K562 (cell line): ENCODE results near the gene ROM1. TPM values are rescaled to one million over a fixed set of nuclear protein-coding genes. Genes with fewer than 3 reads are reported as not detected.

Experiments used
- ATAC-seq: fragments of 200-7000 bp; cut with Tn5 transposase; 3 replicates; pipeline ENCODE4 v1.9.1; 2020; ENCODE audit warnings: moderate library complexity
- BruUV-seq: library from RNA; stranded (reverse); fragments of 400-500 nt; replicated peaks from 2 replicates; lab custom pipeline; 2021; lab: Mats Ljungman, UMichigan
- CTCF ChIA-PET: fragments of 300-600 bp; formaldehyde crosslinking; extraction: SDS; loops from one replicate; lab custom pipeline; 2021; ENCODE audit warnings: low intra/inter-chr PET ratio; lab: Yijun Ruan, JAX
- POLR2A ChIA-PET: fragments of 300-600, 350-650 bp; sonication (Branson Sonifier 250); formaldehyde crosslinking; extraction: SDS; loops from one replicate; lab custom pipeline; 2021; ENCODE audit warnings: antibody characterized with exemption, inconsistent platforms; lab: Yijun Ruan, JAX
- DNase-seq, 4 experiments: peaks; one replicate each; pipeline versions ENCODE4 v3.0.0 to v3.0.0-alpha.2; 2011 to 2018; ENCODE audit warnings: low spot score in 3 of 4, mixed read lengths in 3 of 4; ENCODE audit errors: extremely low read depth in 1 of 4
- FAIRE-seq: peaks from 2 replicates; lab custom pipeline; 2011; peaks lifted over from hg19 to GRCh38; lab: Jason Lieb, UNC
- H2AFZ ChIP-seq: 2 replicates; pipeline ENCODE4 v1.6.0; 2011; ENCODE audit warnings: low read depth, low read length, control low read depth, inconsistent platforms
- H3K27ac ChIP-seq: fragments of 200-600 bp; 3 replicates; pipeline ENCODE4 v1.8.0; 2011; ENCODE audit warnings: low read depth, mild to moderate bottlenecking, control low read depth, inconsistent platforms, low read length, moderate library complexity, mixed read lengths; ENCODE audit errors: extremely low read depth
- H3K27me3 ChIP-seq, 2 experiments: fragments of 300-600 bp in 1 of 2; 2 replicates in 1 of 2; 3 replicates in 1 of 2; pipeline versions ENCODE4 v1.6.0 to v1.8.0; 2011; ENCODE audit warnings: inconsistent platforms in 2 of 2, low read length in 2 of 2, mild to moderate bottlenecking in 1 of 2, mixed read lengths in 1 of 2, moderate library complexity in 1 of 2; ENCODE audit not compliant: control insufficient read depth in 2 of 2, insufficient read depth in 2 of 2
- H3K36me3 ChIP-seq: fragments of 300-600 bp; 3 replicates; pipeline ENCODE4 v1.8.0; 2011; ENCODE audit warnings: mild to moderate bottlenecking, low read length, inconsistent platforms; ENCODE audit not compliant: control insufficient read depth, insufficient read depth
- H3K4me1 ChIP-seq, 2 experiments: fragments of 200-600 bp in 1 of 2; replicated peaks in 1 of 2; 2 replicates in 1 of 2; 3 replicates in 1 of 2; pipeline versions ENCODE4 v1.5.1 to v1.8.0; 2011; ENCODE audit warnings: inconsistent platforms in 2 of 2, low read length in 2 of 2, mild to moderate bottlenecking in 1 of 2, mixed read lengths in 1 of 2, moderate library complexity in 1 of 2; ENCODE audit not compliant: control insufficient read depth in 2 of 2, insufficient read depth in 2 of 2
- H3K4me2 ChIP-seq: 2 replicates; pipeline ENCODE4 v1.6.1; 2011; ENCODE audit warnings: low read length, control low read depth, inconsistent platforms, mixed read lengths; ENCODE audit not compliant: insufficient read depth
- H3K4me3 ChIP-seq: fragments of 200-600 bp; sonication (generic), shearing (Covaris generic); 2 replicates; pipeline ENCODE4 v1.5.1; 2016; ENCODE audit warnings: control low read depth, inconsistent platforms
- H3K79me2 ChIP-seq: fragments of 200-600 bp; 3 replicates; pipeline ENCODE4 v1.8.0; 2011; ENCODE audit warnings: low read length, inconsistent platforms; ENCODE audit not compliant: control insufficient read depth, insufficient read depth
- H3K9ac ChIP-seq, 2 experiments: 2 replicates each; pipeline versions ENCODE4 v1.6.0 to v1.6.1; 2011; ENCODE audit warnings: low read depth in 2 of 2, low read length in 2 of 2, control low read depth in 1 of 2, inconsistent platforms in 1 of 2, mild to moderate bottlenecking in 1 of 2, mixed read lengths in 1 of 2; ENCODE audit not compliant: insufficient read depth in 1 of 2
- H3K9me1 ChIP-seq: one replicate; pipeline ENCODE4 v1.6.0; 2011; ENCODE audit warnings: inconsistent platforms, mild to moderate bottlenecking, low read length, moderate library complexity; ENCODE audit not compliant: control insufficient read depth, insufficient read depth
- H3K9me3 ChIP-seq: replicated peaks from 2 replicates; pipeline ENCODE4 v1.5.1; 2011; ENCODE audit warnings: low read depth, low read length, inconsistent platforms; ENCODE audit not compliant: control insufficient read depth, insufficient read depth
- H4K20me1 ChIP-seq: replicated peaks from 2 replicates; pipeline ENCODE4 v1.6.1; 2011; ENCODE audit warnings: low read length, inconsistent platforms, mixed read lengths; ENCODE audit not compliant: control insufficient read depth, insufficient read depth
- MEIS2 ChIP-seq: fragments of 450-650 bp; IDR thresholded peaks from 2 replicates; pipeline ENCODE4 v1.6.1; 2014; ENCODE audit warnings: mild to moderate bottlenecking; ENCODE audit not compliant: partially characterized antibody
- NBN ChIP-seq: fragments of 450-650 bp; IDR thresholded peaks from 2 replicates; pipeline ENCODE4 v1.6.1; 2016; ENCODE audit warnings: low read depth, mild to moderate bottlenecking
- NFE2L1 ChIP-seq: fragments of 450-650 bp; IDR thresholded peaks from 2 replicates; pipeline ENCODE4 v1.6.1; 2016; ENCODE audit warnings: missing genetic modification characterization, low read depth, mild to moderate bottlenecking, missing compliant biosample characterization, moderate library complexity, borderline replicate concordance
- NFIX ChIP-seq: fragments of 250-450 bp; sonication (Bioruptor Pico); IDR thresholded peaks from 2 replicates; pipeline ENCODE4 v1.4.0; 2020; ENCODE audit warnings: low read depth, mild to moderate bottlenecking, moderate library complexity
- NR4A1 ChIP-seq, 2 experiments: fragments of 250-450 bp in 1 of 2; fragments of 450-650 bp in 1 of 2; sonication (Bioruptor Pico) in 1 of 2; IDR thresholded peaks; 2 replicates each; pipeline versions ENCODE4 v1.4.0 to v1.6.1; 2016 to 2020; ENCODE audit warnings: mild to moderate bottlenecking in 2 of 2, missing compliant biosample characterization in 1 of 2, missing genetic modification characterization in 1 of 2, moderate library complexity in 1 of 2
- TAF7 ChIP-seq: fragments of 450-650 bp; IDR thresholded peaks from 2 replicates; pipeline ENCODE4 v1.6.1; 2016; ENCODE audit warnings: missing genetic modification characterization, missing compliant biosample characterization
- ZNF174 ChIP-seq: fragments of 250-450 bp; sonication (Bioruptor Pico); IDR thresholded peaks from 2 replicates; pipeline ENCODE4 v1.4.0; 2020; ENCODE audit warnings: mild to moderate bottlenecking
- ZNF24 ChIP-seq: fragments of 450-650 bp; IDR thresholded peaks from 2 replicates; pipeline ENCODE4 v1.6.1; 2016
- ZNF282 ChIP-seq: sonication (generic); formaldehyde crosslinking; IDR thresholded peaks from 2 replicates; pipeline ENCODE4 v1.8.1; 2023; ENCODE audit warnings: missing genetic modification reagents
- ZNF586 ChIP-seq: fragments of 450-650 bp; formaldehyde crosslinking; conservative IDR thresholded peaks from 2 replicates; pipeline ENCODE4 v1.4.0; 2020; ENCODE audit warnings: mild to moderate bottlenecking, moderate library complexity
- ZNF780A ChIP-seq: fragments of 250-450 bp; sonication (Bioruptor Pico); IDR thresholded peaks from 2 replicates; pipeline ENCODE4 v1.5.0; 2021; ENCODE audit warnings: mild to moderate bottlenecking
- WGBS: fragments of 100-300 bp; shearing (Covaris generic); methylation state at CpG from one replicate; pipeline ENCODE4 v1.1.6; 2016; ENCODE audit warnings: low coverage, mixed read lengths; ENCODE audit not compliant: insufficient coverage; ENCODE audit errors: missing lambda C conversion rate; 5-methylcytosine and 5-hydroxymethylcytosine counted together
- in situ Hi-C: fragments of 300-500 bp; cut with MboI; formaldehyde crosslinking; loops from 4 replicates; pipeline ENCODE4 v1.15.0; 2018; ENCODE audit warnings: inconsistent platforms, mixed read lengths
- intact Hi-C: fragments of 100-400 bp; cut with micrococcal nuclease; formaldehyde crosslinking; loops from 2 replicates; pipeline ENCODE4 v1.14.2; 2022
- polyA plus RNA-seq, 8 experiments: library from polyadenylated mRNA; depleted of rRNA in 4 of 8; stranded (reverse) in 5 of 8; unstranded in 3 of 8; fragments of >200 nt; fragmentation: Nextera tagmentation in 2 of 8; fragmentation: Illumina TruSeq in 1 of 8; extraction: Ambion mirVana in 2 of 8; extraction: Trizol in 1 of 8; gene quantifications; 2 replicates each; pipeline versions ENCODE4 v1.2.1 to v1.2.3, GENCODE V29; 2011 to 2014; ENCODE audit warnings: inconsistent platforms in 1 of 8, missing spikeins in 1 of 8
- total RNA-seq, 7 experiments: library from RNA; depleted of rRNA in 6 of 7; stranded (reverse); fragments of >200 nt in 6 of 7; fragmentation: Illumina TruSeq in 2 of 7; extraction: Trizol in 2 of 7; gene quantifications; 2 replicates each; pipeline versions ENCODE4 v1.2.1 to v1.2.3, GENCODE V29; 2011 to 2021; ENCODE audit warnings: low replicate concordance in 1 of 7
- TF ChIP-seq, protein P1 (sequence below): fragments of 450-650 bp; IDR thresholded peaks from 2 replicates; pipeline ENCODE4 v1.6.1; 2018; ENCODE audit not compliant: partially characterized antibody
- TF ChIP-seq, protein P2 (sequence below), 2 experiments: fragments of 450-650 bp; IDR thresholded peaks; 2 replicates each; pipeline ENCODE4 v1.6.1; 2016
- TF ChIP-seq, protein P3 (sequence below): fragments of 450-650 bp; formaldehyde crosslinking; IDR thresholded peaks from 2 replicates; pipeline ENCODE4 v1.4.0; 2020; ENCODE audit warnings: mild to moderate bottlenecking, moderate library complexity
- TF ChIP-seq, protein P4 (sequence below): sonication (generic); formaldehyde crosslinking; IDR thresholded peaks from 2 replicates; pipeline ENCODE4 v1.8.1; 2022; ENCODE audit warnings: missing genetic modification reagents

The ROM1 gene
- total and polyA plus RNA-seq, 9 of the 15 experiments (the other 6 are each of a cell fraction or from before 2014, with no cell fraction given) = 0.75 to 4.0 (median 2.6) TPM

DNA sequence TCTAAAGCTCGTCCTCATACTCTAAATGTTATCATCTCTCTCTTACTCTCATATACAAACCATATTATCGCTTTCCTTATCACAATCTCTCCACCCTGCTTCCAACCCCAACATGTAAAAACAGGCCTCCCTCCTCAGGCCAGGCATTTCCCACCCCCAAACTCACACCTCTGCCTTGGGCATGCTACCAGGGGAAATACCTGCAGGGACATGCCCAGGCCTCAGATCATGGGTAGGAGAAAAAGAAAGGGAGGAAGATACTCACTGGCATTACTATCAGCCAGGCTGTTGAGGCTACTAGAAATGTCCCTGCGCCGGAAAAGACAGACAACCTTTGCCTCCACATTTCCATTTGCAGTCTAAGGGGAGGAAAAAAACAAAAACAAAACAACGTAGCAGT is 13.2 kb upstream of the ROM1 start:
- no peaks in the 10 kb centered on the region for H4K20me1 ChIP-seq
- peaks cover 46% of the 10 kb centered on the region for H3K79me2 ChIP-seq
- H3K36me3 ChIP-seq = peaks cover 72% of the 10 kb centered on the region
- WGBS = 3% methylated on average over 5 of the region's 5 CpGs
- in situ Hi-C loops (no loop called here), intact Hi-C loops (loop anchor here (1.0 to 10.0 kb wide), 3 partner anchors 46 to 285 kb away; partner anchors contain the start of genes GANAB, LBHD1, SLC3A2 and UQCC3)
- ChIA-PET CTCF (no interaction called here), POLR2A (interaction anchor here (0.5 to 2.7 kb wide), 11 partner anchors 8 to 241 kb away, joined by 3 to 45 read pairs (median 4); partner anchors contain the start of genes C11orf98, CSKMT, EEF1G and TUT1)
- peak overlapping the region; percentile 97 for H3K27ac ChIP-seq
- peak overlapping the region; percentile 83 to 95; a peak in 3 of 4 replicates for H3K9ac ChIP-seq
- no peak for ATAC-seq
- peak overlapping the region; percentile 95 for H3K4me3 ChIP-seq
- DNase-seq = no peak
- no peaks in the 10 kb centered on the region for H3K9me1 ChIP-seq
- no peak overlapping the region for H2AFZ ChIP-seq
- peaks cover 14 to 32% of the 10 kb centered on the region in 2 experiments; a peak in 4 of 5 replicates for H3K4me1 ChIP-seq
- no peaks in the 10 kb centered on the region for H3K27me3 ChIP-seq
- H3K4me2 ChIP-seq = peak overlapping the region; percentile 95
- peak; percentile 44 for FAIRE-seq
- H3K9me3 ChIP-seq = no peaks in the 10 kb centered on the region
- BruUV-seq = TSS peak; percentile 52
- TF ChIP-seq, protein P1, sequence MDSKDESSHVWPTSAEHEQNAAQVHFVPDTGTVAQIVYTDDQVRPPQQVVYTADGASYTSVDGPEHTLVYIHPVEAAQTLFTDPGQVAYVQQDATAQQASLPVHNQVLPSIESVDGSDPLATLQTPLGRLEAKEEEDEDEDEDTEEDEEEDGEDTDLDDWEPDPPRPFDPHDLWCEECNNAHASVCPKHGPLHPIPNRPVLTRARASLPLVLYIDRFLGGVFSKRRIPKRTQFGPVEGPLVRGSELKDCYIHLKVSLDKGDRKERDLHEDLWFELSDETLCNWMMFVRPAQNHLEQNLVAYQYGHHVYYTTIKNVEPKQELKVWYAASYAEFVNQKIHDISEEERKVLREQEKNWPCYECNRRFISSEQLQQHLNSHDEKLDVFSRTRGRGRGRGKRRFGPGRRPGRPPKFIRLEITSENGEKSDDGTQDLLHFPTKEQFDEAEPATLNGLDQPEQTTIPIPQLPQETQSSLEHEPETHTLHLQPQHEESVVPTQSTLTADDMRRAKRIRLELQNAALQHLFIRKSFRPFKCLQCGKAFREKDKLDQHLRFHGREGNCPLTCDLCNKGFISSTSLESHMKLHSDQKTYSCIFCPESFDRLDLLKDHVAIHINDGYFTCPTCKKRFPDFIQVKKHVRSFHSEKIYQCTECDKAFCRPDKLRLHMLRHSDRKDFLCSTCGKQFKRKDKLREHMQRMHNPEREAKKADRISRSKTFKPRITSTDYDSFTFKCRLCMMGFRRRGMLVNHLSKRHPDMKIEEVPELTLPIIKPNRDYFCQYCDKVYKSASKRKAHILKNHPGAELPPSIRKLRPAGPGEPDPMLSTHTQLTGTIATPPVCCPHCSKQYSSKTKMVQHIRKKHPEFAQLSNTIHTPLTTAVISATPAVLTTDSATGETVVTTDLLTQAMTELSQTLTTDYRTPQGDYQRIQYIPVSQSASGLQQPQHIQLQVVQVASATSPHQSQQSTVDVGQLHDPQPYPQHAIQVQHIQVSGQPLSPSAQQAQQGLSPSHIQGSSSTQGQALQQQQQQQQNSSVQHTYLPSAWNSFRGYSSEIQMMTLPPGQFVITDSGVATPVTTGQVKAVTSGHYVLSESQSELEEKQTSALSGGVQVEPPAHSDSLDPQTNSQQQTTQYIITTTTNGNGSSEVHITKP = peak; percentile 6
- TF ChIP-seq ZNF174 = no peak
- no peak for TF ChIP-seq ZNF586
- TF ChIP-seq ZNF282 (CRISPR knock-in tag) = no peak
- TF ChIP-seq, protein P2, sequence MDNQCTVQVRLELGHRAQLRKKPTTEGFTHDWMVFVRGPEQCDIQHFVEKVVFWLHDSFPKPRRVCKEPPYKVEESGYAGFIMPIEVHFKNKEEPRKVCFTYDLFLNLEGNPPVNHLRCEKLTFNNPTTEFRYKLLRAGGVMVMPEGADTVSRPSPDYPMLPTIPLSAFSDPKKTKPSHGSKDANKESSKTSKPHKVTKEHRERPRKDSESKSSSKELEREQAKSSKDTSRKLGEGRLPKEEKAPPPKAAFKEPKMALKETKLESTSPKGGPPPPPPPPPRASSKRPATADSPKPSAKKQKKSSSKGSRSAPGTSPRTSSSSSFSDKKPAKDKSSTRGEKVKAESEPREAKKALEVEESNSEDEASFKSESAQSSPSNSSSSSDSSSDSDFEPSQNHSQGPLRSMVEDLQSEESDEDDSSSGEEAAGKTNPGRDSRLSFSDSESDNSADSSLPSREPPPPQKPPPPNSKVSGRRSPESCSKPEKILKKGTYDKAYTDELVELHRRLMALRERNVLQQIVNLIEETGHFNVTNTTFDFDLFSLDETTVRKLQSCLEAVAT (IDR thresholded peaks at IDR 0.05) = 0 out of 4 replicates have a peak, but pooled peaks of 1 of the 2 experiments have one; percentile 51
- no peak for TF ChIP-seq NR4A1 (CRISPR knock-in tag; IDR thresholded peaks at IDR 0.05)
- no peak for TF ChIP-seq NR4A1 (tag; IDR thresholded peaks at IDR 0.05)
- TF ChIP-seq ZNF780A (CRISPR knock-in tag) = no peak
- no peak for TF ChIP-seq NFIX (CRISPR knock-in tag)
- TF ChIP-seq, protein P3, sequence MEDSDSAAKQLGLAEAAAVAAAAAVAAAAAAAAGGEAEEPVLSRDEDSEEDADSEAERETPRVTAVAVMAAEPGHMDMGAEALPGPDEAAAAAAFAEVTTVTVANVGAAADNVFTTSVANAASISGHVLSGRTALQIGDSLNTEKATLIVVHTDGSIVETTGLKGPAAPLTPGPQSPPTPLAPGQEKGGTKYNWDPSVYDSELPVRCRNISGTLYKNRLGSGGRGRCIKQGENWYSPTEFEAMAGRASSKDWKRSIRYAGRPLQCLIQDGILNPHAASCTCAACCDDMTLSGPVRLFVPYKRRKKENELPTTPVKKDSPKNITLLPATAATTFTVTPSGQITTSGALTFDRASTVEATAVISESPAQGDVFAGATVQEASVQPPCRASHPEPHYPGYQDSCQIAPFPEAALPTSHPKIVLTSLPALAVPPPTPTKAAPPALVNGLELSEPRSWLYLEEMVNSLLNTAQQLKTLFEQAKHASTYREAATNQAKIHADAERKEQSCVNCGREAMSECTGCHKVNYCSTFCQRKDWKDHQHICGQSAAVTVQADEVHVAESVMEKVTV = no peak
- no peak for TF ChIP-seq NBN
- no peak for TF ChIP-seq ZNF24
- no peak for TF ChIP-seq MEIS2
- no peak for TF ChIP-seq NFE2L1 (tag)
- no peak for TF ChIP-seq TAF7 (tag)
- TF ChIP-seq, protein P4, sequence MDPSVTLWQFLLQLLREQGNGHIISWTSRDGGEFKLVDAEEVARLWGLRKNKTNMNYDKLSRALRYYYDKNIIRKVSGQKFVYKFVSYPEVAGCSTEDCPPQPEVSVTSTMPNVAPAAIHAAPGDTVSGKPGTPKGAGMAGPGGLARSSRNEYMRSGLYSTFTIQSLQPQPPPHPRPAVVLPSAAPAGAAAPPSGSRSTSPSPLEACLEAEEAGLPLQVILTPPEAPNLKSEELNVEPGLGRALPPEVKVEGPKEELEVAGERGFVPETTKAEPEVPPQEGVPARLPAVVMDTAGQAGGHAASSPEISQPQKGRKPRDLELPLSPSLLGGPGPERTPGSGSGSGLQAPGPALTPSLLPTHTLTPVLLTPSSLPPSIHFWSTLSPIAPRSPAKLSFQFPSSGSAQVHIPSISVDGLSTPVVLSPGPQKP (CRISPR knock-in tag) = no peak
